Stimulated activated CD8-positive, alpha-beta memory T cell treated with anti-CD3 and anti-CD28 coated beads, Interleukin-4, amount 100 ng/mL, for 24 hours (primary cell): ENCODE data around the gene TP53I11.

Experiments used
- DNase-seq: peaks from one replicate; pipeline ENCODE4 v3.0.0-alpha.2; 2020; ENCODE audit warnings: low read depth

Gene TP53I11

DNA sequence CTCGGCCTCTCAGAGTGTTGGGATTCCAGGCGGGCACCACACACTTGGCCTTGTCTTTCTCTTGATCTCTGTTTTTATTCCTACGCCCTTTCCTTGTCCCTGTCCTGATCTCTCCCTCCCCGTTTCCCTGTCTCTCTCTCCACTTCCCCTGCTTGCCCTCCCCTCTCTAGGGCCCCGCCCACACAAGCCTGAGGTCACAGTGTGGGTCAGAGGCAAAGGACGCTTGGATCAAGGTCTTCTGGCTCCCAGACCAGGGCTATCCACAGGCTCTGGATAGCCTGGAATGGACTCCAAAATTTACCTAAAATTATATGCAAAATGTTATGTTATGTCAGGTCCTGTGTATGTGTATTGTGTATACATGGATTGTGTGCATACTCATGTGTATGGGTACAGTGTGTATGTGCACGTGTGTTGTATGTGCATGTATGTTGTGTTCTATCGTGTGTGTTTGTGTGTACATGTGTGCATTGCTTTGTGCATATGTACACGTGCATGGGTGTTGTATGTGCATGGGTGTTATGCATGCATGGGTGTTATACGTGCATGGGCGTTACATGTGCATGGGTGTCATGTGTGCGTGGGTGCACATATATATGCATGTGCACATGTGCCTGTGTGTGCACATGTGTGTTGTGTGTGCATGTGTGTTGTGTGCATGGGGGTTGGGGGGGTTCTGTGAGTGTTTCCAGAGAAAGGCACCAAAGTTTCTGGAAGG lies 38.3 kb downstream of the TP53I11 start:
- DNase-seq, result no peak

DNA sequence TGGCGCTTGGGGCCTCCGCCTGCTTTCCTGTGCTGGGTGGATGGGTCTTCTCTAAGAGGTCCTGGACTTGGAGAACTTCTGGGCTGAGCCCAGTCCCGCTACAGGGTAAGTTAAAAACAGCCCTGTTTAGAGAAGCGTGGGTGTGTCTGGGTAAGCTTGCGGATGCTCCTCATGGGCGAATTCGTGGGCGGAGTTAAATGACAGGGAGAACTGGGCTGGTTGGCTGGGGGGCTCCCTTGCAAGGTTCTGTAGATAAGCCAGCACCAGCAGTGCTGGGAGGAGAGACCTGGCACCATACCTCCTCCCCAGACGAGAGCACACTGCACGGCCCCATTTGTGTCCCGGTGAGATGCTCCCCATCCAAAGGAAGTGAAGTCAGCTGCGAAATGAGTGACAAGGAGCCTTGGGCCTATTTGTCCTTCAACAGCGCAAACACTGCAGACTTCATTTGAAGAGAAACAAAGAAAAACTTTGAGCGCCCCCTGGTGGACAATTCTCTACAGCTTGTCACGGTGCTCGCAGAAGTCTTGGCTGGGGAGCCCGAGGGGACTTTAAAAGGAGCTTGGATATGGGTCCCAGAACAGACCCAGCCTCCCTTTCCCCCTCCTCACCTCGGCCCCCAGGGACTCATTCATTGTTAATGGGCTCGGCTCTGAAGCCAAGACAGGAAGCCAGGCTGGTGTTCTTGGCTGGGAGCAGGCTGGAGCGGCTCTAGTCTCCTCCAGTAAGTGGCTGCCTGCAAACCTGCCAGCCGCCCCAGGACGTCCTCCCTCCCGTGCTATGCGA lies 39.5 kb downstream of the TP53I11 start:
- DNase-seq, result peak; percentile 74

- DNase-seq, result no peak
Observed at GRCh38 chr11:44910591-44910990, 40.1 kb downstream of the TP53I11 start.

GRCh38 chr11:44909557-44909956 lies 41.1 kb downstream of the TP53I11 start:
- no peak for DNase-seq

GRCh38 chr11:44906649-44907048 lies 44.0 kb downstream of the TP53I11 start:
- no peak for DNase-seq

DNA sequence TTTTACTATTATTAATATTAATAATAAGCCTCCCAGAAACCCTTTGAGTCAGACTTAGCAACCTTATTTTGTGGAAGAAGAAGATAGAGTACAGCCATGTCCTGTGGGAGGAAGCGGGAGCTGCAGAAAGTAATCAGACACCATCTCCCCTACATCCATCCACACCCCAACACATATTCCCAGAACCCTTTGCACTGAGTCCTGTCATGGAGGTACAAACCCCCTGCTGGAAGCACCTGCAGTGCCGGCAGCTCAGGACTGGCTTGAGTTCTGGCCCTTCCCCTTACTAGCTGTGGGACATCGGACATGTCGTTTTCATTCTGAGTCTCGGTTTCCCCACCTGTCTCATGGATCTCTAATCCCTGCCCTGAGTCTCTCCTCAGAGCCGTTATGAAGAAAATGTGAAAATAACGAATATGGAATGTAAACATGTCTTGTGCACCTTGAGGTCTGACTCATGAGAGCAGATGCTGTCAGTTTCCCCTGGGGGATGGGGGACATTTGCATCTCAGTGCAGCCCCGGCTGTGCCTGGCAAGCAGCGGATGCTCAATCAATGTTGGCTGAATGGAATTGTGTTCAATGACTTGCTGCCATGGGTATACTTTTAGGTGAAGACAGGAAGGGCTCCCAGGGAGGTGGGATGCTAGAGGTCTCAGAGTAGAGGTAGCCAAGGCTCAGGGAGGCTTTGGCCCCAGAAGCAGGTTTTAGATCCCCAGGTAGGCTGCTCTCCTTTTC lies 45.4 kb downstream of the TP53I11 start:
- no peak for DNase-seq

DNA sequence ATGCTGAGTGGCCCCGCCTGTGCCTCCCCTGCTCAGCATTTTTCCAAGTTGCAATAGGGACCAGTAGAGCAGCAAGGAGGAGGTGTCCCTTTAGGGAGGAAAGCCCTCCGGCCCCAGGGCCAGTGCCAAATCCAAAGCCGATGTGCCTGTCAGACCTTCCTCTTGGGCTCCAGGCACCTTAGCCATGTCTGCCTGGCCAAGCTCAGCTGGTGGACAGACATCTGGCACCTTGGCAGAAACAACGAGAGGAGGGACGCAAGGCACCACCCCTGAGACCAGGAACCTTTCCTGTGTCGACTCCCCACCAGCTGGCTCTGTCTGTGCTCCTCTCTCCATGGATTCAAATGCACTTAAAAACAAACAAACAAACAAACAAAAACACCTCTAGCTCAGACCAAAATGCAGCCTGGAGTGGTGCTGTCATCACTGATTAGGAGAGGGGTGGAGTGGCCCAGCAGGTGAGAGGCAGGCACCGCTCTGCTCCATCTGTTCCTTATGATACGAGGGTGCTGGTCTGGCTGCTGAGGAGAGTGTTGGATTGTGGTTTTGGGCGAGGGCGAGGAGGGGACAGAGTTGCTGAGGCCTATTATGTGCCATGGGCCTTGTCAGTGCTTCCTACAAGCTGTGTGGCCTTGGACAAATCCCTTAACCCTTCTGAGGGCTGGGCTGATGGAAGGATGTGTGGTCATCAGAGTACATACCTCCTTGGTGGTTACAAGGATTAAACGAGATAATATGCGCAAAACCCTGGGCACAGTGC lies 46.2 kb downstream of the TP53I11 start:
- no peak for DNase-seq

GRCh38 chr11:44903518-44903917 lies 47.2 kb downstream of the TP53I11 start:
- DNase-seq, result no peak

DNA sequence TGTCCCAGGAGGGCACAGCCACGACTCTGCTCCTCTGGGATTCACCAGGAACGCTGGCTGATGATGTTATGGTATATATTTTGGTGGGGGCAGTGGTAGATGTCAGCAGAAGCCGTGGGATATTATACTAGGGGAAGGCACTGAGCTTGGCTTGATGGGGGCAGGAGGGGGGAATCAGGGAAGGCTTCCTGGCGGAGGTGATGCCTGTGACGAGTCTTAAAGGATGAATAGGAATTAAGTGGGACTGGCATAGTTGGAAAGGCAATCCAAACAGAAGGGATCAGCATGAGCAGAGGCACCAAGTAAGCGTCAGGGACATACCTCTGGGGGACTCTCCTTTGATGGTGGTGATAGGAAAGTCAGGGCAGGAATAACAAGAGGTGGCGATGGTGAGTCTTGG lies 47.6 kb downstream of the TP53I11 start:
- DNase-seq, result no peak

DNA sequence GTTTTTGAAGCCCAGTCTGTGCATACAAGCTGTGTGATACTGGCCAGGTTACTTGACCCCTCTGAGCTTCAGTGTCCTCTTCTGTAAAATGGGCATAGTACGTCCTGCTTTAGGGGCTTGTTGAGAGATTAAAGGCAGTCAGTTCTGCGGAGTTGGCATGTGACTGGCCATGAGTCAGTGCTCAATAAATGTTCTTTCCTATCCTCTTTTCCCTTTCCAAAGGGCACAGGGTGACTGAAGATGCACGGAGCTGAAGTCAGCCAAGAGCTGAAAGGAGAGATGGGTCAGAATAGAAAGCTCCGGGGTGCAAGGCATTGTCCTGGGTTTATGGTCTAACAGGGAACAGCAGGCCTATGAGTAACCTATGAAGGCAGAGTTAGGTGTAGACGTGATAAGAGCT lies 48.9 kb downstream of the TP53I11 start:
- no peak for DNase-seq

GRCh38 chr11:44901120-44901633 lies 49.5 kb downstream of the TP53I11 start:
- no peak for DNase-seq

DNA sequence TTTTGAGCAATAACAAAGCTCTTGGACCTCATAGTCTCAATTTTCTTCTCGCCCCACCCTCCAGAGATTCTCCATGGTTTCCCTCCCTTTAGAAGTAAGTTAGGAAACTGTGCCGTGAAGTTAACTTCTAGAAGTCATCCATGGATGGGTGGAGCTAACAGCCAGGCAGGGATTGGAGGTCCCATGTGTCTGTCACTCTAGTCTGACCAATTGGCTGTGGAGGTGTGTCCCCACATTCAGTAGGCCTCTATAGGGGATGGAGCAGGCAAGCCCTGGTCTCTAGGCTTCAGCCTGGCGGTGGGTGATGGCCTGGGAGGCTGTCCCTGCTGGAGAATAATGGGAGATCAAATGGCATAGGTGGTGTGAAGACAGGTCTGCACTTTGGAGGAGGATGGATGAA lies 50.7 kb downstream of the TP53I11 start:
- DNase-seq, result peak; percentile 8

DNA sequence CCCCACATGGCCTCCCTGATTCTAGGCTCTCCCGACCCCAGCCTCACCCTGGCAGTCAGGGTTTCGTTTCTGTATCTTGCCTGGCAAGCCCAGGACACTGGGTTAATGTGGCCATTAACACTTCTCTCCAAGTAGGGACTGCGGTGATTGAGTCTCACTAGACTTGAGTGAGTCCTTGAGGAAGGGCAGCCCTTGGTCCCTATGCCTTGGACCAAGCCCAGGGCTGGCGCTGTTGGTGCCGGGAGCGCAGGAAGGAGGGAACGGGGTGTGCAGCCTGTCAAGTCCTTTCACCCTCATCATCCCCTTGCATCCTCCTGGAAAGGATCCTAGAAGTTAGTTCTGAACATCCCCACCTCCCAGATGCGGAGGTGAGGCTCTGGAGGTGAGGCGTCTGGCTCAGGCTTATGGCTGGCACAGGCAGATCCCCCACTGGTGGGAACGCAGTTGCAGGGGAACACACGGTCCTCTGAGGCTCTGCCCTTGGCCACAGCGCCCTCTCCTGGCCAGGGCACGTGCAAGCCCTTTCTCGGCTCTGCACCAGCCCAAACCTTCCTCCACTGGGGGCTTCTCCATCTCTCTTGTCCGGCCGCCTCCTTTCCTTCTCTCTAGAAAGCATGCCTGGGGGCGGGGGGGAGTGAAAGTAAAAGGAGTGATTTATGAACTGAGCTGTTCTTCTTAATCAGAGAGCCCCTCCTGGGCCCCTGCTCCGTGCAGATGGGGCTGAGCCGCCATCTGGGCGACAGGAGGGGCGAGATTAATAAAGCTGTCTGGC lies 56.7 kb downstream of the TP53I11 start:
- peak; percentile 55 for DNase-seq

GRCh38 chr11:44893308-44893822 lies 57.3 kb downstream of the TP53I11 start:
- no peak for DNase-seq

DNA sequence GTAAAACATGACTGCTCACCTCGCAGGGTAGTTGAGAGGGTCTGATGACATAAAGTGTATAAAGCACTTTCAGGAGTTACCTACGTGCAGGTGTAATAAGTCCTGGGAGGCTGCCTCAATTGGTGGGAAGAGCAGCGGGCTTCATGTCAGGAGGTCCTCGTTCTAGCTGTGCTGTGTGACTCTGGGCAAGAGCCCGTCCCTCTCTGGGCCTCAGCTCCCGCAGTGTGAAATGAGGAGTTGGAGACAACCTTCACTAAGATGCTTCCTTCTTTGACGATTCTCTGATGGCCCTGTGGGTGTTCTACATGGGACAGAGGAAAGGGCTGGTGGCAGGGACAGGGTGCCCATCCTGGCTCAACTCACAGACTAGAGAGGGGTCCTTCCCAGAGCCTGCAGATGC lies 57.8 kb downstream of the TP53I11 start:
- DNase-seq, result no peak

GRCh38 chr11:44889266-44889665 lies 61.4 kb downstream of the TP53I11 start:
- DNase-seq, result no peak

- DNase-seq, result no peak
Observed at GRCh38 chr11:44887636-44888035, 63.0 kb downstream of the TP53I11 start.

GRCh38 chr11:44886790-44887140 lies 63.9 kb downstream of the TP53I11 start:
- no peak for DNase-seq

GRCh38 chr11:44885919-44886789 lies 64.5 kb downstream of the TP53I11 start:
- no peak for DNase-seq
